WTC11 (cell line): ENCODE measurements around the gene FMNL2. TPM values are rescaled to one million over a fixed set of nuclear protein-coding genes. Genes with fewer than 3 reads are reported as not detected.

Source experiments
- ATAC-seq: fragments of 200-7000 bp; cut with Tn5 transposase; 2 replicates; pipeline ENCODE4 v1.10.0; 2021; ENCODE audit warnings: mild to moderate bottlenecking, moderate library complexity
- CTCF ChIA-PET: fragments of 300-600 bp; sonication (Branson Sonifier 250); formaldehyde crosslinking; loops from one replicate; lab custom pipeline; 2021; ENCODE audit warnings: antibody characterized with exemption; lab: Charles Lee
- POLR2A ChIA-PET: fragments of 350-600 bp; sonication (Branson Sonifier 250); formaldehyde crosslinking; loops from one replicate; lab custom pipeline; 2021; ENCODE audit warnings: antibody characterized with exemption; lab: Charles Lee
- DNase-seq: peaks from one replicate; pipeline ENCODE4 v3.0.0; 2021; ENCODE audit warnings: low spot score
- H3K27ac Mint-ChIP-seq: 2 replicates; pipeline ENCODE4 v1.8.0; 2021; ENCODE audit warnings: mixed read lengths
- H3K27me3 Mint-ChIP-seq: 2 replicates; pipeline ENCODE4 v1.8.0; 2021; ENCODE audit warnings: low read depth, mild to moderate bottlenecking, moderate library complexity, mixed read lengths
- H3K36me3 Mint-ChIP-seq: 2 replicates; pipeline ENCODE4 v1.8.0; 2021; ENCODE audit warnings: mixed read lengths
- H3K4me1 Mint-ChIP-seq: 2 replicates; pipeline ENCODE4 v1.8.0; 2022; ENCODE audit warnings: mixed read lengths
- H3K4me3 Mint-ChIP-seq: 2 replicates; pipeline ENCODE4 v1.8.0; 2021; ENCODE audit warnings: mild to moderate bottlenecking, moderate library complexity, mixed read lengths
- H3K9me3 Mint-ChIP-seq: 2 replicates; pipeline ENCODE4 v1.8.0; 2021; ENCODE audit warnings: mixed read lengths
- CREM ChIP-seq: sonication (generic); formaldehyde crosslinking; IDR thresholded peaks from 2 replicates; pipeline ENCODE4 v1.8.1; 2022; ENCODE audit warnings: mild to moderate bottlenecking, missing genetic modification reagents, moderate library complexity
- GTF2I ChIP-seq: fragments of 250-450 bp; sonication (Bioruptor Pico); conservative IDR thresholded peaks from 2 replicates; pipeline ENCODE4 v1.4.0; 2021; ENCODE audit warnings: mild to moderate bottlenecking
- JAZF1 ChIP-seq: fragments of 250-450 bp; sonication (Bioruptor Pico); IDR thresholded peaks from 2 replicates; pipeline ENCODE4 v1.9.0; 2021; ENCODE audit warnings: moderate library complexity, mild to moderate bottlenecking, inconsistent platforms
- JUN ChIP-seq: sonication (generic); formaldehyde crosslinking; IDR thresholded peaks from 2 replicates; pipeline ENCODE4 v1.8.0; 2023; ENCODE audit warnings: mild to moderate bottlenecking, missing genetic modification reagents
- KAT7 ChIP-seq: sonication (generic); formaldehyde crosslinking; IDR thresholded peaks from 2 replicates; pipeline ENCODE4 v1.8.1; 2023; ENCODE audit warnings: missing genetic modification reagents, mild to moderate bottlenecking, borderline replicate concordance
- MYBL2 ChIP-seq: sonication (generic); formaldehyde crosslinking; IDR thresholded peaks from 2 replicates; pipeline ENCODE4 v1.8.1; 2023; ENCODE audit warnings: mild to moderate bottlenecking, moderate library complexity, missing genetic modification reagents
- NFATC4 ChIP-seq: fragments of 250-450 bp; sonication (Bioruptor Pico); IDR thresholded peaks from 2 replicates; pipeline ENCODE4 v1.9.0; 2021; ENCODE audit warnings: mild to moderate bottlenecking
- NFYB ChIP-seq: sonication (generic); formaldehyde crosslinking; conservative IDR thresholded peaks from 2 replicates; pipeline ENCODE4 v1.8.0; 2022; ENCODE audit warnings: low read depth, missing genetic modification reagents
- NR3C1 ChIP-seq: sonication (generic); formaldehyde crosslinking; conservative IDR thresholded peaks from 2 replicates; pipeline ENCODE4 v1.8.1; 2023; ENCODE audit warnings: low read depth, mild to moderate bottlenecking, missing genetic modification reagents
- PRRX2 ChIP-seq: fragments of 250-450 bp; sonication (Bioruptor Pico); IDR thresholded peaks from 2 replicates; pipeline ENCODE4 v1.8.0; 2021; ENCODE audit warnings: mild to moderate bottlenecking
- SMAD3 ChIP-seq: sonication (generic); formaldehyde crosslinking; IDR thresholded peaks from 2 replicates; pipeline ENCODE4 v1.8.0; 2022; ENCODE audit warnings: missing genetic modification reagents, mild to moderate bottlenecking, borderline replicate concordance
- SP1 ChIP-seq: sonication (generic); formaldehyde crosslinking; conservative IDR thresholded peaks from 2 replicates; pipeline ENCODE4 v1.8.1; 2022; ENCODE audit warnings: missing genetic modification reagents
- TCF7 ChIP-seq: sonication (generic); formaldehyde crosslinking; IDR thresholded peaks from 2 replicates; pipeline ENCODE4 v1.8.0; 2022; ENCODE audit warnings: mild to moderate bottlenecking, low read depth, missing genetic modification reagents, moderate library complexity
- TP53 ChIP-seq: sonication (generic); formaldehyde crosslinking; IDR thresholded peaks from 2 replicates; pipeline ENCODE4 v1.8.1; 2023; ENCODE audit warnings: mild to moderate bottlenecking, missing genetic modification reagents
- ZNF232 ChIP-seq: sonication (generic); formaldehyde crosslinking; IDR thresholded peaks from 2 replicates; pipeline ENCODE4 v1.8.0; 2022; ENCODE audit warnings: mild to moderate bottlenecking, missing genetic modification reagents
- ZNF396 ChIP-seq: fragments of 250-450 bp; sonication (Bioruptor Pico); IDR thresholded peaks from 2 replicates; pipeline ENCODE4 v1.8.0; 2021; ENCODE audit warnings: mild to moderate bottlenecking, moderate library complexity, borderline replicate concordance
- total RNA-seq: library from RNA; stranded (reverse); gene quantifications from 3 replicates; pipeline ENCODE4 v1.2.3, GENCODE V29; 2021
- TF ChIP-seq, protein P1 (sequence below): fragments of 250-450 bp; sonication (Bioruptor Pico); IDR thresholded peaks from 2 replicates; pipeline ENCODE4 v1.8.0; 2021; ENCODE audit warnings: mild to moderate bottlenecking
- TF ChIP-seq, protein P2 (sequence below): sonication (generic); formaldehyde crosslinking; IDR thresholded peaks from 2 replicates; pipeline ENCODE4 v1.8.1; 2022; ENCODE audit warnings: mild to moderate bottlenecking, moderate library complexity, missing genetic modification reagents
- TF ChIP-seq, protein P3 (sequence below): sonication (generic); formaldehyde crosslinking; IDR thresholded peaks from 2 replicates; pipeline ENCODE4 v1.8.1; 2023; ENCODE audit warnings: mild to moderate bottlenecking, missing genetic modification reagents, moderate library complexity
- TF ChIP-seq, protein P4 (sequence below): sonication (generic); formaldehyde crosslinking; IDR thresholded peaks from 2 replicates; pipeline ENCODE4 v1.8.1; 2023; ENCODE audit warnings: mild to moderate bottlenecking, missing genetic modification reagents, moderate library complexity
- TF ChIP-seq, protein P5 (sequence below): sonication (generic); formaldehyde crosslinking; IDR thresholded peaks from 2 replicates; pipeline ENCODE4 v1.8.0; 2022; ENCODE audit warnings: mild to moderate bottlenecking, missing genetic modification reagents
- TF ChIP-seq, protein P6 (sequence below): sonication (generic); formaldehyde crosslinking; IDR thresholded peaks from 2 replicates; pipeline ENCODE4 v1.8.1; 2023; ENCODE audit warnings: mild to moderate bottlenecking, missing genetic modification reagents
- TF ChIP-seq, protein P7 (sequence below): fragments of 250-450 bp; sonication (Bioruptor Pico); conservative IDR thresholded peaks from 2 replicates; pipeline ENCODE4 v1.9.0; 2021; ENCODE audit warnings: mild to moderate bottlenecking
- TF ChIP-seq, protein P8 (sequence below): sonication (generic); formaldehyde crosslinking; IDR thresholded peaks from 2 replicates; pipeline ENCODE4 v1.8.0; 2022; ENCODE audit warnings: mild to moderate bottlenecking, missing genetic modification reagents

The FMNL2 gene
- total RNA-seq, 1 experiment from 2014 or later, result 43.0 TPM

DNA sequence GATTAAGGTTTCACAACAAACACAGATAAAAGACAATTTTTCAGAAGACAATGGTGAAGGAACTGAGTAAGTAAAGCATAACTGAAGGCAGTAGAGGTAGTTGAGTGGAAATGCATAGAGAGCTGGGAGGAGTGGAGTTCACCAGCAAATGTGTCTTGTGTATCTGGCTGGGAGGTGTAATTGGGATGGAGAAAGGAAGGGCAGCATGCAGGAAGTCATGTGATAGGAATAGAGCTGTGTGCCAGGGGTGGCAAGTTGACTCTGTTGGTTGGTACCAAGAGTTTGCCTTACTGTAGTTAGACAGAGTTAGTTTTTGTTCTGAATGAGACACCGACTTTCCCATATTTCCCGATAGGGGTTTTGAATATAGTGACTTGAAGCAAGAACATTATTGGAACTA is 56.3 kb downstream of the FMNL2 start (continued):
- TF ChIP-seq NFYB (CRISPR knock-in tag) (no peak), JAZF1 (CRISPR knock-in tag) (no peak)
- TF ChIP-seq, protein P1, sequence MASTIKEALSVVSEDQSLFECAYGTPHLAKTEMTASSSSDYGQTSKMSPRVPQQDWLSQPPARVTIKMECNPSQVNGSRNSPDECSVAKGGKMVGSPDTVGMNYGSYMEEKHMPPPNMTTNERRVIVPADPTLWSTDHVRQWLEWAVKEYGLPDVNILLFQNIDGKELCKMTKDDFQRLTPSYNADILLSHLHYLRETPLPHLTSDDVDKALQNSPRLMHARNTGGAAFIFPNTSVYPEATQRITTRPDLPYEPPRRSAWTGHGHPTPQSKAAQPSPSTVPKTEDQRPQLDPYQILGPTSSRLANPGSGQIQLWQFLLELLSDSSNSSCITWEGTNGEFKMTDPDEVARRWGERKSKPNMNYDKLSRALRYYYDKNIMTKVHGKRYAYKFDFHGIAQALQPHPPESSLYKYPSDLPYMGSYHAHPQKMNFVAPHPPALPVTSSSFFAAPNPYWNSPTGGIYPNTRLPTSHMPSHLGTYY, result no peak

DNA sequence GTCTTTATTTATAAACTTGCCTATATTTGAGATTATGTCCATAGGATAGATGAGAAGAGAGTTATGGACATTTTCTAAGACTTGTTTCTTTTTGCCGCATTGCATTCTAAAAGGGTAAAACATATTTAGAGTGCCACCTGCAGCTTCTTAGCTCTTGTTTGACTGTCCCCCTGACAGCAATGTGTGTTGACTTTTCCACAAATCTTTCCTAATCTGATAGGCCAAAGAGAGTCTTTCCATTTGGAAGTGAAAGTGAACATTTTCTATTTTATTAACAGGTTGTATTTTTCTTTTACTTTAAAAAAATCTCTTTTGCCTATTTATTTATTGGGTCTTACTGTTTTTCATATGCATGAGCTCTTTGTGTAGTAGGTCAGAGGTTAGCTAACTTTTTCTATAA is 58.4 kb downstream of the FMNL2 start:
- TF ChIP-seq, protein P2, sequence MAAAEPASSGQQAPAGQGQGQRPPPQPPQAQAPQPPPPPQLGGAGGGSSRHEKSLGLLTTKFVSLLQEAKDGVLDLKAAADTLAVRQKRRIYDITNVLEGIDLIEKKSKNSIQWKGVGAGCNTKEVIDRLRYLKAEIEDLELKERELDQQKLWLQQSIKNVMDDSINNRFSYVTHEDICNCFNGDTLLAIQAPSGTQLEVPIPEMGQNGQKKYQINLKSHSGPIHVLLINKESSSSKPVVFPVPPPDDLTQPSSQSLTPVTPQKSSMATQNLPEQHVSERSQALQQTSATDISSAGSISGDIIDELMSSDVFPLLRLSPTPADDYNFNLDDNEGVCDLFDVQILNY (CRISPR knock-in tag), result no peak
- TF ChIP-seq MYBL2 (CRISPR knock-in tag), result no peak
- TF ChIP-seq, protein P3, sequence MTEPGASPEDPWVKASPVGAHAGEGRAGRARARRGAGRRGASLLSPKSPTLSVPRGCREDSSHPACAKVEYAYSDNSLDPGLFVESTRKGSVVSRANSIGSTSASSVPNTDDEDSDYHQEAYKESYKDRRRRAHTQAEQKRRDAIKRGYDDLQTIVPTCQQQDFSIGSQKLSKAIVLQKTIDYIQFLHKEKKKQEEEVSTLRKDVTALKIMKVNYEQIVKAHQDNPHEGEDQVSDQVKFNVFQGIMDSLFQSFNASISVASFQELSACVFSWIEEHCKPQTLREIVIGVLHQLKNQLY (CRISPR knock-in tag), result no peak
- TF ChIP-seq PRRX2 (CRISPR knock-in tag), result no peak
- TF ChIP-seq GTF2I (CRISPR knock-in tag), result no peak
- TF ChIP-seq JUN (CRISPR knock-in tag), result no peak
- no peak for TF ChIP-seq KAT7
- no peak for TF ChIP-seq ZNF232 (CRISPR knock-in tag)
- TF ChIP-seq, protein P1, result no peak
- no peak for TF ChIP-seq TCF7 (CRISPR knock-in tag)
- TF ChIP-seq, protein P4, sequence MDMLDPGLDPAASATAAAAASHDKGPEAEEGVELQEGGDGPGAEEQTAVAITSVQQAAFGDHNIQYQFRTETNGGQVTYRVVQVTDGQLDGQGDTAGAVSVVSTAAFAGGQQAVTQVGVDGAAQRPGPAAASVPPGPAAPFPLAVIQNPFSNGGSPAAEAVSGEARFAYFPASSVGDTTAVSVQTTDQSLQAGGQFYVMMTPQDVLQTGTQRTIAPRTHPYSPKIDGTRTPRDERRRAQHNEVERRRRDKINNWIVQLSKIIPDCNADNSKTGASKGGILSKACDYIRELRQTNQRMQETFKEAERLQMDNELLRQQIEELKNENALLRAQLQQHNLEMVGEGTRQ, result no peak
- TF ChIP-seq, protein P5, sequence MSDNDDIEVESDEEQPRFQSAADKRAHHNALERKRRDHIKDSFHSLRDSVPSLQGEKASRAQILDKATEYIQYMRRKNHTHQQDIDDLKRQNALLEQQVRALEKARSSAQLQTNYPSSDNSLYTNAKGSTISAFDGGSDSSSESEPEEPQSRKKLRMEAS (CRISPR knock-in tag), result no peak
- TF ChIP-seq SMAD3 (CRISPR knock-in tag), result no peak
- TF ChIP-seq, protein P6, sequence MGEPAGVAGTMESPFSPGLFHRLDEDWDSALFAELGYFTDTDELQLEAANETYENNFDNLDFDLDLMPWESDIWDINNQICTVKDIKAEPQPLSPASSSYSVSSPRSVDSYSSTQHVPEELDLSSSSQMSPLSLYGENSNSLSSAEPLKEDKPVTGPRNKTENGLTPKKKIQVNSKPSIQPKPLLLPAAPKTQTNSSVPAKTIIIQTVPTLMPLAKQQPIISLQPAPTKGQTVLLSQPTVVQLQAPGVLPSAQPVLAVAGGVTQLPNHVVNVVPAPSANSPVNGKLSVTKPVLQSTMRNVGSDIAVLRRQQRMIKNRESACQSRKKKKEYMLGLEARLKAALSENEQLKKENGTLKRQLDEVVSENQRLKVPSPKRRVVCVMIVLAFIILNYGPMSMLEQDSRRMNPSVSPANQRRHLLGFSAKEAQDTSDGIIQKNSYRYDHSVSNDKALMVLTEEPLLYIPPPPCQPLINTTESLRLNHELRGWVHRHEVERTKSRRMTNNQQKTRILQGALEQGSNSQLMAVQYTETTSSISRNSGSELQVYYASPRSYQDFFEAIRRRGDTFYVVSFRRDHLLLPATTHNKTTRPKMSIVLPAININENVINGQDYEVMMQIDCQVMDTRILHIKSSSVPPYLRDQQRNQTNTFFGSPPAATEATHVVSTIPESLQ, result no peak
- ChIA-PET CTCF (no interaction called here), POLR2A (interaction anchor here (1.2 kb wide), 1 partner anchor 10 kb away, joined by 5 read pairs; no protein-coding TSS in a partner anchor)
- no peak for DNase-seq
- Mint-ChIP-seq H3K4me3 (no peak overlapping the region), H3K4me1 (peaks cover 60% of the 10 kb centered on the region), H3K27ac (no peak overlapping the region), H3K27me3 (no peaks in the 10 kb centered on the region), H3K36me3 (peaks cover 9% of the 10 kb centered on the region), H3K9me3 (peaks cover 14% of the 10 kb centered on the region)
- no peak for ATAC-seq

DNA sequence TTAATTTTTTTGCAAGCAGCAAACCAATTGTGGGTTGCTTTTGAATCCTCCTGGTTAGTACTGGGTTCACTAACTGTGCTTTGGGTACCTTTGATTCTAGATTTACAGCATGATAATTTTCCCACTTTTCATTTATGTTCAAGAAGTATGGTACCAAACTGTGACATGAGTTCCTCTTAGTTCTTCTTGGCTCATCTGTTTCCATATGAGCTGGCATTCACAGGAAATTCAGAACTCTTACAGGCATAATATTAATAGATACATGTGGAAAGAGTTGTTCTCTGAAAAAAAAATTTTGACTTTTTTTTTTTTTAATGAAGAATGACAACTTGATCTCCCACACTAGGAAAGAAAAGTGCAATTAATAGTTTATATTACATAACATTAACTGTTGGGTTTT is 59.4 kb downstream of the FMNL2 start:
- POLR2A ChIA-PET, result no interaction called here
- ATAC-seq, result no peak
- Mint-ChIP-seq H3K36me3 (peaks cover 8% of the 10 kb centered on the region), H3K9me3 (peaks cover 13% of the 10 kb centered on the region), H3K27me3 (no peaks in the 10 kb centered on the region), H3K27ac (no peak overlapping the region), H3K4me1 (peaks cover 68% of the 10 kb centered on the region), H3K4me3 (no peak overlapping the region)
- no peak for DNase-seq
- CTCF ChIA-PET, result interaction anchor here (0.6 kb wide), 1 partner anchor 8 kb away, joined by 3 read pairs; no protein-coding TSS in a partner anchor
- TF ChIP-seq ZNF396 (CRISPR knock-in tag), result no peak
- TF ChIP-seq NFATC4 (CRISPR knock-in tag), result no peak
- TF ChIP-seq JUN (CRISPR knock-in tag), result no peak
- TF ChIP-seq SMAD3 (CRISPR knock-in tag), result no peak
- TF ChIP-seq SP1, result no peak
- no peak for TF ChIP-seq CREM
- TF ChIP-seq, protein P7, sequence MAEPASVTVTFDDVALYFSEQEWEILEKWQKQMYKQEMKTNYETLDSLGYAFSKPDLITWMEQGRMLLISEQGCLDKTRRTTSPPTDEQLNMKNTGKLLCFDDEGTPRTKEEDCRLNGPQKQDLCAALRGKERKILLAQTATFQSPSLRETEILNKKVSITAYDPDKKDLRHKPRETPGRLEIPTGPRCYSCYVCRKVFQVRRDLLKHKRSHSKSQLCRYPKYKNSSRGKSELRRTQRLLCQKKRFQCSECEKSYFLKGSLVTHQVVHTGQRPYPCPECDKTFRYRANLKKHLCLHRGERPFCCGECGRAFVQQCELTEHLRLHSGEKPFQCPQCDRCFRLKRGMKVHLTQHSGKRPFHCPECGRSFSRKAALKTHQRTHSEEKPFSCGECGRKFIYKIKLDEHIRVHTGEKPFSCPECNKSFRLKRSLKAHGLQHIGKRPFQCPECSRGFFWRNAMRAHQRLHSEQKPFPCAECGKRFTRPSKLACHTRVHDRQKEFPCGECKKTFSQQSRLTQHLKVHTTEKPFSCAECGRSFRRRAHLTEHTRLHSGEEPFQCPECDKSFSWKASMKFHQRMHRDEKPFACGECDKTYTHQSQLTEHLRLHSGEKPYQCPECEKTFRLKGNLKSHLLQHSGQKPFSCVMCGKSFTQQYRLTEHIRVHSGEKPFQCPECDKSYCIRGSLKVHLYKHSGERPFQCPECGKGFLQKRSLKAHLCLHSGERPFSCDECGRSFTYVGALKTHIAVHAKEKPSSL (CRISPR knock-in tag), result no peak
- TF ChIP-seq, protein P8, sequence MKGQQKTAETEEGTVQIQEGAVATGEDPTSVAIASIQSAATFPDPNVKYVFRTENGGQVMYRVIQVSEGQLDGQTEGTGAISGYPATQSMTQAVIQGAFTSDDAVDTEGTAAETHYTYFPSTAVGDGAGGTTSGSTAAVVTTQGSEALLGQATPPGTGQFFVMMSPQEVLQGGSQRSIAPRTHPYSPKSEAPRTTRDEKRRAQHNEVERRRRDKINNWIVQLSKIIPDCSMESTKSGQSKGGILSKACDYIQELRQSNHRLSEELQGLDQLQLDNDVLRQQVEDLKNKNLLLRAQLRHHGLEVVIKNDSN (CRISPR knock-in tag), result no peak
- TF ChIP-seq NR3C1 (CRISPR knock-in tag), result no peak
- TF ChIP-seq TP53 (CRISPR knock-in tag), result no peak
- no peak for TF ChIP-seq NFYB (CRISPR knock-in tag)
